Suppressor macrophage (primary cell): ENCODE measurements around the gene ITPR1.

Source experiments
- DNase-seq, 4 experiments: peaks; one replicate each; pipeline ENCODE4 v3.0.0-alpha.2; 2020 to 2022

ITPR1 gene

GRCh38 chr3:4859788-4860187, 366.6 kb downstream of the ITPR1 start:
- no peak for DNase-seq

GRCh38 chr3:4862973-4863372, 369.8 kb downstream of the ITPR1 start:
- DNase-seq = no peak

- peak; percentile 23 to 84 (median 37) for DNase-seq
These were observed 371.4 kb downstream of the ITPR1 start for GRCh38 chr3:4864503-4864902.

- DNase-seq = peak; percentile 23 to 53 (median 30)
These were observed 372.6 kb downstream of the ITPR1 start for GRCh38 chr3:4865714-4866113.

- no peak for DNase-seq
These were observed 373.7 kb downstream of the ITPR1 start for GRCh38 chr3:4866866-4867265.

GRCh38 chr3:4877173-4877787, 384.1 kb downstream of the ITPR1 start:
- DNase-seq = no peak

- DNase-seq = no peak
These were observed 387.7 kb downstream of the ITPR1 start for GRCh38 chr3:4880850-4881249.

- DNase-seq = no peak
These were observed 389.4 kb downstream of the ITPR1 start for GRCh38 chr3:4882548-4882947.

GRCh38 chr3:4883011-4883410, 389.9 kb downstream of the ITPR1 start:
- DNase-seq = no peak

- DNase-seq = no peak
These were observed 391.7 kb downstream of the ITPR1 start for GRCh38 chr3:4884888-4885287.

- no peak for DNase-seq
These were observed 392.2 kb downstream of the ITPR1 start for GRCh38 chr3:4885316-4885715.

GRCh38 chr3:4886448-4886847, 393.3 kb downstream of the ITPR1 start:
- DNase-seq = no peak

- DNase-seq = no peak
These were observed 394.0 kb downstream of the ITPR1 start for GRCh38 chr3:4887177-4887576.

- DNase-seq = peak; percentile 54 to 73 (median 66)
These were observed 396.0 kb downstream of the ITPR1 start for GRCh38 chr3:4888913-4889846.

- DNase-seq = peak in 1 of 4 experiments; percentile 35
These were observed 396.7 kb downstream of the ITPR1 start for GRCh38 chr3:4889896-4890295.

- DNase-seq = no peak
These were observed 401.9 kb downstream of the ITPR1 start for GRCh38 chr3:4894891-4895530.

GRCh38 chr3:4895838-4896237, 402.7 kb downstream of the ITPR1 start:
- peak; percentile 40 to 62 (median 52) for DNase-seq
